Limb (tissue), 2 donors: ENCODE data around the gene EPHB6.

Experiments
- DNase-seq, 2 donors: peaks; one replicate each; pipeline ENCODE4 v3.0.0-alpha.2; 2016; ENCODE audit errors: extremely low spot score in 2 of 2

The EPHB6 gene, protein sequence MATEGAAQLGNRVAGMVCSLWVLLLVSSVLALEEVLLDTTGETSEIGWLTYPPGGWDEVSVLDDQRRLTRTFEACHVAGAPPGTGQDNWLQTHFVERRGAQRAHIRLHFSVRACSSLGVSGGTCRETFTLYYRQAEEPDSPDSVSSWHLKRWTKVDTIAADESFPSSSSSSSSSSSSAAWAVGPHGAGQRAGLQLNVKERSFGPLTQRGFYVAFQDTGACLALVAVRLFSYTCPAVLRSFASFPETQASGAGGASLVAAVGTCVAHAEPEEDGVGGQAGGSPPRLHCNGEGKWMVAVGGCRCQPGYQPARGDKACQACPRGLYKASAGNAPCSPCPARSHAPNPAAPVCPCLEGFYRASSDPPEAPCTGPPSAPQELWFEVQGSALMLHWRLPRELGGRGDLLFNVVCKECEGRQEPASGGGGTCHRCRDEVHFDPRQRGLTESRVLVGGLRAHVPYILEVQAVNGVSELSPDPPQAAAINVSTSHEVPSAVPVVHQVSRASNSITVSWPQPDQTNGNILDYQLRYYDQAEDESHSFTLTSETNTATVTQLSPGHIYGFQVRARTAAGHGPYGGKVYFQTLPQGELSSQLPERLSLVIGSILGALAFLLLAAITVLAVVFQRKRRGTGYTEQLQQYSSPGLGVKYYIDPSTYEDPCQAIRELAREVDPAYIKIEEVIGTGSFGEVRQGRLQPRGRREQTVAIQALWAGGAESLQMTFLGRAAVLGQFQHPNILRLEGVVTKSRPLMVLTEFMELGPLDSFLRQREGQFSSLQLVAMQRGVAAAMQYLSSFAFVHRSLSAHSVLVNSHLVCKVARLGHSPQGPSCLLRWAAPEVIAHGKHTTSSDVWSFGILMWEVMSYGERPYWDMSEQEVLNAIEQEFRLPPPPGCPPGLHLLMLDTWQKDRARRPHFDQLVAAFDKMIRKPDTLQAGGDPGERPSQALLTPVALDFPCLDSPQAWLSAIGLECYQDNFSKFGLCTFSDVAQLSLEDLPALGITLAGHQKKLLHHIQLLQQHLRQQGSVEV

DNA sequence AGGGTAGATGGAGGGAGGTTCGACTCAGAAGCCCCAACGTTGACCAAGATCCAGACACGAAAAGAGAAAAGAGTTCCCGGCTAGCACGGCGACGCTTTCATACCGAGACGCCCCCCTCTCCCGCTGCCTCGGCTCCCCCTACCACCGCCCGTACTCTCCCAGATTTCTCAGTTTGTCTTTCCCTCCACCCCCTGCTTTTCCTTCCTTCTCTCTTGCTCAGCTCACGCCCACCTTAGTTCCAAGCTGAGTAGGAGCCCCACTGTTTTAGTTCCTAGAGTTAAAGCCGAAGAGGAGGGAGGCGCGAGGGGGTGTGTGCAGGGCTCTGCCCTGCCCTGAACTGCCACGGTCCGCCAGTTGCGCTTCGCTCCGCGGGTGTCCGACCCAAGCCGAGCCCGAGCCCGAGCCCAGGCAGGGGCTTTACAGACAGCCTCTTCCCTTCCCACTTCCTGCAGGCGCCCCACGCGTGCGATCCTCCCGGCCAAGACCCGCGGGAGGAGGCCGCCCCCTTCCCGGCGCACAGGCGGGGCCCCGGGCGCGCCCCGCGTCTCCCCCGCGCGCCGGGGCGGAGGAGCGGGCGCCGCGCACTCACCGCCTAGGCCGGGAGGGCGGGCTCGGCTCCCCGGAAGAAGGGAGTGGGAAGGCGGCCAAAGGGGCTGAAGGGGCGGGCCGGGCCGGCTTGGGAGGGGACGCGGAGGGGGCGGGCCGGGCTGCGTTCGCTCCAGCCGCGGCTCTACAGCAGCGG, at the start of gene EPHB6:
Gene EPHB6, plus strand, starts transcription at position 705 of the 742 bp plus-strand sequence. CDS start 8,152 bp downstream, outside the sequence.
- DNase-seq: peak; percentile 66 to 84

DNA sequence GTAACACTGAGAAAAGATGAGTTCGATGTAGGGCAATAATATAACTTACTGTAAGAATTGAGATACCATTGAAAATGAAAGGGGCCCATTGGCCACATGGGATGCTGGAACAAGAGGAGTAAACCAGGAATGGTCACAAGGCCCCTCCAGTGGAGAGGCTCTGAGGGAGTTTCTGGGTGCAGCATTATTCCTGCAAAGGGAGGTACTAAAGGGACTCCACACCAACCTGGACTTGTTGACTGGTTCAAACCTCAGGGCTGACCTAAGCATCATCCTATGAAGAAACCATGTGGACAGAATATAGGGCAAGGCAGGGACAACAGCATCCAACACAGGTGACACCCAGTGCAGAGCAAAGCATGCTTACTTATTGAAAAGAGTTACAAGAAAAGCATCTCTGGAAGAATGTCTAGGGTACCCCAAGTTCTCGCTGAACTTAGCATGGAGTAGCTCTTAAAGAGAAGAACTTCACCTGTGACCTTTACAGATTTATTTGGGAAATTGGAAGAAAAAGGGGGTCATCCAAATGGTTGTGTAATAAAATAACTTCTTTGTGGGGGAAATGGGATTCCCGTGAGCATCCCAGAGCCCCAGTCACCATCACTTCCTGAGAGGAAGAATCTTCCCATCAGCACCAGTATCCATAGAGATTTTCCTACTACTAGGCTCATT, 49.4 kb upstream of the EPHB6 start:
- no peak for DNase-seq

DNA sequence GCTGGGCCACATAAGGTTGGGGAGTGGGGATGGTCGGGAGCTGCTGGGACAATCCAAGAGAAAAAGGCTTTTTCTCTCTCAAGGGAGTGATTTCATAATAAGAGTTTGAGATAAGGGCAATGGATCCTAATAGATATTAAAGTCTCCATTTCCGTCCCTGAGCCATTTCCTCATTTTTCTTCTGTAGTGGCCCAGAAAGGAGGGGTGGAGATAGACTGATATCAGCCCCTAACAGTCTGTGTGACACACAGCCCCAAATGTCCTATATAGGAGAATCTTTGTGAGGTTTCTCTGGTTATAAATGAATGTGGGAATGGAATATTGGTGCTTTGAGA, 48.9 kb upstream of the EPHB6 start:
- DNase-seq: no peak

DNA sequence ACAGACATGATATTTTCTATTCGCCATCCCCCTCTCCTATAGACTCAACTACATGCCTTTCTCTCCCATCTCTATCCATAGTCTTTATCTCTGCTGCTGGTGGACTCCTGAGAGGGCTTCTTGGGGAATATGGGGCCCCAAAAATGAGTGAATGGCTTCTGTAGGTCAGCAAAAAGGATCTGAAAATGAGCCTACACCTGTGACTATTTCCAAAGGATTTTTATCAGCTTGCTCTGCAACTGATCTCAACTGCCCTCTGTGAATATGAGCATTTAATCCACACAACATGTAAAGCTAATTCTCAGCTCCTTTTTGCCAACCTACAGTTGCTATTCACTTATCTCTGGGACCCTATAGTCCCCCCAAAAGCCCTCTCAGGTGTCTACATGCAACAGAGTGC, 47.9 kb upstream of the EPHB6 start:
- DNase-seq: no peak

DNA sequence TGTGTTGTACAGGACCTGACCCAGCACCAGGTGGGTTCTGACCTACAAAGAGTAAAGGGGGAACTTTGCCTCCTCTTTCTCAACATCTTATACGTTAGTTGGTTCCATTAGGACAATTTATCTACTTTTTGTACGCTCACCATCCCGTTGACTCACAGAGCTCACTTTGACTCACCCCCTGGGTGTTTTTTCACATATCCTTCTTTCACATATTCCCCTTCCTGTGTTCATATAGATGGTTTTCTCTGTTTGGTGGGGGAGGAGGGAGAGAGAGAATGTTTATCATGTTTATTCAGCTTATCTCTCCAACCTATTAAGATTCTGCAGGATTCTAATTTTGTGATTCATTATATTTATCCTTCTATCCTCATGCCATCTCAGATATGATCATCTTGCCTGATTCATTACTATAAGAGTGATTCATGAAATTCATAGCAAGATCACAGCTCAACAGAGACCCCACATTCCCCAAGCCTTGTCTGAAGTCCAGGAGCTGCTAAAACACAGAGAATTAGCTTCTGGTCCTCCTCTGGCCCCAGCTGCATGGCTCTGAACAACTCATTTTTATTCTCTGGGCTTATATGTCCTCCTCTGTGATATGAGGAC, 46.9 kb upstream of the EPHB6 start:
- DNase-seq: no peak

DNA sequence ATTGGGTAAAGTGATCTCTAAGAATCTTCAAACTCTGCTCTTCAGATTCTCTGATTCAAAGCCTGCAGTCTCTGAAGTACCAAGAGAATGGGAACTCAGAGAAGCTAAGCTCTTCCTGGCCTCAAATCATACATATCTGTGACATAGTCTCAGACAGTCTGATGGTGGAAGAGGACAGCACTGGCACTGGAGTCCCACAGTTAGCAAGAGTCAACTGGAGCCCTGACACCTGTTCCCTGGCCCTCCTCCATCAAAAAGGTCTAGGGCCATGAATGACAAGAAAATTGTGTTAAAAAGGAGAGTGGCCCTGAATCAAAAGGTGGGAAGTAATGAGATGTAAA, 46.4 kb upstream of the EPHB6 start:
- DNase-seq: no peak

DNA sequence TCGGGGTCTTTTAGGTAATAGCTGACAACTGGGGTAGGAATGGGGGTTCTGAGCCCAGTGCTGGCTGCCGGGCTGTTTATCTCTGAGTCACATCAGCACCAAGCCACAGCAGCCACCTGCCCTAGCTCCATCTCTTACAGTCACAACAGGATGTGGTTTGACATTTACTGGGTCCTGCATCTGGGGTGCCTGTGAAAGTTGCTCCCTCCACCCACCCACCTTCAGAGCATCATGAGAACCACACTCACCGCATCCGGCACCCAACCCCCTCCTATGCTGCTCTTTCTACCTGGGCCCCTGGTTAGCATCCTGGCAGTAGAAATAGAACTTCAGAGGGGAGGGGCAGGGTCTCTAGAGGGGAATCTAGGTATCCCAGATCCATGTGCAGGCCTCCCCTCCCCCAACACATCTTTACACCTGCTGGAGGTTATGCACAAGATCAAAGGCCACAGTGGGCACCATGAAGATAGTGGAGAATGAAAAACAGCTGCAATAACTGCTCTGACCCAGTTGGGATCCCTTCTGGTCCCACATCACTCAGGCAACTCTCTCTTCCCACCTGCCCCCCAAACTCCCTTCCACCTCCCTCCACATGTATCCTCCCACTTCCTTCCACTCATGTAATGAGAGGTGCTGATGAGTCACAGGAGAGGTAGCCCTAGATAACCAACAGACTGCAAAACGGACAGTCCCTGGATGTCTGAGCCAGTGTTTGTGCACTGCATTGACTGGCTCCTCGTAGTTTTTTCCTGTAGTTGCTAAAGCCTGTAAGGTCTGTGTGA, 45.9 kb upstream of the EPHB6 start:
- DNase-seq: no peak

DNA sequence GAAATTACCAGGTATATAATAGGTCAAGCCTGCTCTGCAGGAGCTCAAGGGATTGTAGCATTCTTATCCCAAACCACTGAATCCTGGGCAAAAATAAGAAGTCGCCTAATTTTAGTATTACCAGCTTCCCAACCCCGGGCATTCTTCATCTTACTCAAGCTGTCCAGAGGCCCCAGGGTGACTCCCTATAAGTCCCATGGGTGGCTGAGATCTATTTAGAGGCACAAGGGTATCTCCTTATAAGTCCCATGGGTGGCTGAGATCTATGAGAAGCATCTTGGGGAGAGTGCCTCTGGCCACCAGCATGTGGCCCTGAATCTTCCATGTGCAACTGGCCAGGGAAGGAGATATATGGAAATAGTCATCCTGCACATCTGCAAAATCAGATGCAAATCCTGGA, 45.2 kb upstream of the EPHB6 start:
- no peak for DNase-seq

DNA sequence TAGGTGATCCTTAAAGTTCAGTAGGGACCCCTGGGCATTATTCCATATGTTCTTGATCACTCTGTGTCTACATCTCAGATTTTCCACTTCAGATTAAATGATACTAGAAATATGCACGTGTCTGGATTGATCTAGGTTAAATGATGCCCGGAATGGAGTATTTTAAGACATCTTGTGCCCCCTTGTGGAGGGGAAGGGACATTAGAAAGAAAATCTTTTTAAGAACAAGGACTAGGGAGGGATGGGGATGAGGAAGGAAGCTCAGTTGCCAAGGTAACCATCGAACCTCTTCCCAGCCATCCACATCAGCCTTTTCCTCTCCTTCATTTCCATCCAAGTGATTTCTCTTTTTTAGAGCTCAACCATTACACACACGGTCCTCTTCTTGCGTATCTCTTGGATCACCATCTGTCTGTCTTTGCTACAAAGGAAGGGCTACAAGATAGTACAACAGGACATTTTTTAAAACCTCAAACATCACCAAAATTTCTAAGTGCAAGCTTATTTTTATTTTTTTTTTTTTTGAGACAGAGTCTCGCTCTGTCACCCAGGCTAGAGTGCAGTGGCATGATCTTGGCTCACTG, 43.6 kb upstream of the EPHB6 start:
- DNase-seq: peak in 1 of 2 donors; percentile 21

DNA sequence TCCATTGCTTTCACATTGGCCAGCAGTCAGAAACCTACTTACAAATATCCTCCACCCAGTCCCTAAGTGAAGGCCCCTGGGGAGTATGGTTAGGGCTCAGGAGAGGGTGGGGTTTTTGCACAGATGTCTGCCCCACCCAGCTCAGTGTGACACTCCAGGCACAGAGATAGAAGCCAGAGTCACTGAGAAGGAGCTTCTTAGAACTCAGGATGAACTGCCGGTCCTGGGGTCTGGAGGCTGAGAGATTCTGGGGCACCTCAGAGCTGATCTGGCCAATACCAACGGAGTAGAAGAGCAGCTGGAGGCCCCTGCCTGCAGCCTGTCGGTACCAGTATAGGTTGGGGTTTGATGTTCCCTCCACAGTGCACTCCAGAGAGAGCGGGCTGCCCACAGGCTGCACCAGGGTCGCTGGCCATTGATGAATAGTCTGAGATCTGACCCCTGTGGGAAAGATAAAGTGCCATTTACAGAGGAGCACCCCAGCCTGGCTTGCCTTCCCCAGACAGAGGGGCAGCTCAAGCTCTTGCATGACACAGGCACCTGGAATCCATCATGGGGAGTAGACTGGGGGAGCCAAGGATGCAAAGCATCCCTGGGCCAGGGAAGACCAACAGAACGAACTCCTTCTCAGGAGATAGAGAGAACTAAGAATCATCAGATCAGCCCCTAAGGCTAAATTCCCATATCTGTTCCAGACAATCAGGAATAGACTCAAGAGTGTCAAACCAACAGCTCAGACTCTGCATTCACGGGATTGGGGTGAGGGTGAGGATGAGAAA, 42.2 kb upstream of the EPHB6 start:
- no peak for DNase-seq

DNA sequence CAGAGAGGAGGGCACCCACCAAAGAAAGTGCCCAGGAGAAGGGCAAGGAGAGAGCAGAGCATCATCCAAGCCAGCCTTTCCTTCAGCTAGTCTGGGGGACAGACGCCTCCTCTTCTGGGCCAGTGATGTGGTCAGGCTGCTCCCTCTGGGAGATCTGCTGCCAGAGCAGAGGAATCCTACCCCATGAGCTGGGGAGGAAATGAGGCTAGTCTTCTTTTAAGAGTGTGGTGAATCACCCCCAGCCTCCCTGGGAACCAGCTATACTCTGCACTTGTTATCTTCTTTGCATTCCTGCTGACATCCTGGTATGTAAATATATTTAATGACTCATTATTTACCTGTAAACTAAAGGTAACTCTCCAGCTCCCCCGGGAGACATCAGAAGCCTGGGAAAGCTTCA, 41.6 kb upstream of the EPHB6 start:
- DNase-seq: no peak

DNA sequence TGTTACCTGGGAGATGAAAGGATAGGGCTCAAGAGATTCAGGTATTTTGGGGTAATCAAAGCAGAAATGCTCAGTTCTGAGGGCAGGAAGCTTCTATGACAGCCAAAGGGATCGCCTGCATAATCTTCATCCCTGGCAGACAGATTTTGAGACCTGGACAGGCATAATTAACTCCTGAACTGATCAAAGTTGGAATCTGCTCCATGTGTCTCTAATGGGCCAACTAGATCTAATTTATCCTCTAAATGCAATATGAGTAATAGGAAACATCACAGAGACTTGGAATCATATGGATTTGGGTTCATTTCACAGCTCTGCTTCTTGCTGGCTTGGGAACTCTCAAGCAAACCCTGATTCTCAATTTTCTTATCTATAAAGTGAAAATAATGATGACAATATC, 41.2 kb upstream of the EPHB6 start:
- no peak for DNase-seq

DNA sequence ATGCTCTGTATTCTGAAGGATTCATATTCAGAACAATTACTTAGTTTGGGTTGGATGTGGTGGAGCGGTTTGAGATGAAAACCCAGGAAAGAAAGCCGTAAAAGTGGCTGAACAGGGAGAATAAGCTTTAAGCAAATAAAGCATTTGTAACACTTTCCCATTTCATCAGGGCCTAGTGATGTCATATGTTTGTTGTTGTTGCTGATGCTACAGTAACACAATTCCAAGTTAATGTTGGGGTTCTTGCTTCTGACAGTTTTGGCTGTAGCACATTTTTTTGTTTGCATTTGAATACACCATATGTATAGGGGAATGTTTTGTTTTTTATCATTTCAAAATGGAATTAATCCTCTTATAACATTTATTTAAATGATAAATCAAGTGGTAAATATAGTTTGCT, 40.4 kb upstream of the EPHB6 start:
- no peak for DNase-seq

DNA sequence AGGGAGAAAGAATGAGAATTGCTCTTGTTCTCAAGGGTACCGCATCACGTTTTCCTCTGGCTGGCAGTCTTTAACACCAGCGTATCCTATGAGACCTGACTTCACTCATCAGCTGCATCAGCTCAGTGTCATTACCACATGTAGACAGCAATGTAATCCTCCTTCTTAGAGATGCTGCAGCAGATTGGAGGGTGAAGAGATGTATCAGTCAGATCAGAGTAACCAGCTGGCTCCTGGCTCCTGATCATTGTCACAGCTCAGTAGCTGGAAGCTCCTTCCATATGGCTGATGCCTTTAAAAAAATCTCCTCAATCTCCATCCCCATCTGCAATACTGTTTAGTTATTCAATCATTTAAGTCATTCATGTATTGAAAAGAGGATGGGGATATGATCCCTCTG, 39.7 kb upstream of the EPHB6 start:
- DNase-seq: no peak

DNA sequence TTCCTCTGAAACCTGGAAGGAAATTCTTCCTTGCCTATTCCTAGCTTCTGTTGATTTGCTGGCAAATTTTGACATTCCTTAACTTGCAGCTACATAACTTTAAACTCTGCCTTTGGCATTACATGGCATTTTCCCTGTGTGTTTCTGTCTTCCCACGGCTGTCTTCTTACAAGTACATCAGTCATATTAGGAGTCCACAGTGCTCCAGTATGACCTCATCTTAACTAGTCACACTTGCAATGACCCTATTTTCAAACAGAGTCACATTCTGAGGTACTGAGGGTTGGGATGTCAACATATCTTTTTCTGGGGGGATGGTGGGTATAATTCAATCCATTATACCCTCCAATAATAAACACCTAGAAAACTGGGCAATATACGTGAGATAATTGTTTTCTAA, 37.4 kb upstream of the EPHB6 start:
- no peak for DNase-seq

DNA sequence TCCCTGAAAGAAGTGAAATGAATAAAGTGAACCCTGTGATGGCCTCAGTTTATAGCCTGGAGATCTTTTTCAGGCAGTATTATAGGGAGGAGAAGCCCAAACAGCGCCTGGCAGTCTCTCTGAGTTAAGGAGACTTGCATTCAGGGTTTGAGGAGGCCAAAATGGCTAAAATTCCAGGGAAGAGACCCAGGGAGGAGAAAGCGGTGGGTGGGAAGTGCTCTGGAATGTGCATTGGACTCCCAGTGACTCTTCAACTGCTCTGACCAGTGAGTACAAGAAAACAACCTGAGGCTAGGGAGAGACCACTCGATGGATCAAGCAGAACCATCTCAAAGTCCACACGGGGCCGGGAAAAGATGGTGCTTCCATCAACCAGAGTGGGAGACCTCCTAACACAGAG, 35.3 kb upstream of the EPHB6 start:
- no peak for DNase-seq

DNA sequence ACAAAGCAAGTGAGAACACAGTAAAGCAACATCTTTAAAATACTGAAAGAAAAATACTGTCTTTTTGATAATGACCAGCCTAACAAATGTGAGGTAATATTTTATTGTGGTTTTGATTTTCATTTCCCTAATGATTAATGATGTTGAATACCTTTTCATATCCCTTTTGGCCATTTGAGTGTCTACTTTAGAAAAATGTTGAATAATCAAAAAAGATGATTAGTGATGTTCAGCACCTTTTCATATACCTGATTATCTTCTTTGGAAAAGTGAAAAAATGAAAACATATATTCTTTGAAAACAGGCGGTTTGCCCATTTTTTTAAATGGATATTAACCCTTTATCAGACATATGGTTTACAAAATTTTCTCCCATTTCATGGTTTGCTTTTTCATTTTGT, 32.2 kb upstream of the EPHB6 start:
- DNase-seq: no peak

DNA sequence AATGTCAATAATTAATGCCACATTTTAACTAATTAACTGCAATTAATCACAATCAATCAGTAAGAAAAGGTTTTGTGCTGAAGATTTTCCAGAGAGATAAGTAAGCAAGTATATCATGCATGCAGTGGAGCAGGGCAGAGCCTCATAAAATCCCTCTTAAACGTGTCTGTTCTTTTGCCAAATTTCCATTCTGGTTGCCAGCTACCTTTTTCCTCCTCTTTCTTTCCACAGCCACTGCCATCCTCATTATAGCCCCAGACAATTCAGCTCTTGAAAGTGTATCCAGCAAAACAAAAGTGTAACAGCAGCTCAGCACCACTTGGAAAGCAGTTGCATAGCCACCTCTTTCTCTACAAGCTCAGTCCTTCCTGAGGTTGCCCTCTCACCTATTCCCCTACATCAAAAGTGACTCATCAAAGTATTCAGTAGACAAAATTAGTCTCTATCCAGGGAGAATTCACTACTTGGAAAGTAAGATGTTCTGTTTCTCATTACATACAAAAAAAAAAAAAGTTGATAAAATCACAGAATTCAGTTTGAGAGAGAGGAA, 26.9 kb upstream of the EPHB6 start:
- no peak for DNase-seq

DNA sequence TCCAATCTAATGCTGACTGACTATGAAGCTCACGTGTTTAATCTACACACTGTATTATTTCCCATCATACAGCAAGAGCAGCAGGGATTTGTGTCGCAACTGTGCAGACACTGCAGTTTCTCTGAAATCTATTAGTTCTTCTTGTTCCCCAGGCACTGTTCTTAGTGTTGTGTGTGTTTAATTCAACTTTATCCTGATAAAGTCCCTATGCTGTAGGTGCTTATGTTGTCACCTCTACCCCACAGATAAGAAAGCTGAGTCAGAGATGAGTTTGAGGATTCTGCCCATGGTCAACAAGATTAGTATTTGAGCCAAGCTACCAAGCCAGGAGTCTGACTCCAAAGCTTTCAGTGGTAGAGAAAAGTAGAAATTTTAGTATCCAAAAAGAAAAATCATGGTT, 22.5 kb upstream of the EPHB6 start:
- DNase-seq: no peak
